ENCODE data around the gene CIPC. TPM values are rescaled to one million over a fixed set of nuclear protein-coding genes. Genes with fewer than 3 reads are reported as not detected.

The CIPC gene, protein sequence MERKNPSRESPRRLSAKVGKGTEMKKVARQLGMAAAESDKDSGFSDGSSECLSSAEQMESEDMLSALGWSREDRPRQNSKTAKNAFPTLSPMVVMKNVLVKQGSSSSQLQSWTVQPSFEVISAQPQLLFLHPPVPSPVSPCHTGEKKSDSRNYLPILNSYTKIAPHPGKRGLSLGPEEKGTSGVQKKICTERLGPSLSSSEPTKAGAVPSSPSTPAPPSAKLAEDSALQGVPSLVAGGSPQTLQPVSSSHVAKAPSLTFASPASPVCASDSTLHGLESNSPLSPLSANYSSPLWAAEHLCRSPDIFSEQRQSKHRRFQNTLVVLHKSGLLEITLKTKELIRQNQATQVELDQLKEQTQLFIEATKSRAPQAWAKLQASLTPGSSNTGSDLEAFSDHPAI
- total RNA-seq: 1 to 10 TPM; 8.6 to 10.0 TPM

DNA sequence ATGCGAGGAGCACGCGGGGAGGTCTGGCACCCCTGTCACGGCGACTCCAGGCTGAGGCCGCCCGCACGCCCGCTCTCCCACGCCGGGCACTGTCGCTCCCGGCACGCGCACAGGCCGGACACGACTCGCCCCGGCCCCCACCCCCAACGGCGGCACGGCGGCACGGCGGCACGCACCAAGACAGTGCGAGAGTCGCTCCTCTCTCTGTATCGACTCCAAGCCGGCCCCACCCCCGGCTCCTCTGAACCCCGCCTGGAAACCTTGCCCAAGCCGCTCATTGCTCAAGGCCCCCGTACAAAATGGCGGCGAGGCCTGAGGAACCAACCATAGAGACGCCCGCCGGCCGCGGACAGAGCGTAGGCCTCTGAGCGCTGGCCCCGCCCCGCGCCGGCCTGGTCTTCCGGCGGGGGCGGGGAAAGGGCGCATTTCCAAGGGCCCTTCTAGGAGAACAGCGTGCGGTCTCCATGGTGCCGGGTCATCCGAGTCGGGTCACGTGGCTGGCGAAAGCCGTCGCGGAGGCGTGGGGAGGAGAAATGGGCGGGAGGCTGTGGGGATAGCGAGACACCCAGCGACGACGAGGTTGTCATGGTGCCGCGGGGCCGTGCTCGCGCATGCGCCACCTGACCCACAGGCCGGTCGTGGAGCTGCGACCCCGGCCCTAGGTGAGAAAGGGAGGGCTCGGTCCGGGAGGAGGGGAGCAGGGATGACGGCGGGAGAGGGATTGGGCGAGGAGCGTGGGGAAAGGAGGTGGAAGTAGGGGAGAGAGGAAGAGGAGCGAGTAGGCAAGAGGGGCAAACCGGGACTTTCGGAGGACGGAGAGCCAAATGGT lies at the start of gene CIPC:
Gene CIPC (plus strand): TSS at position 559 of the 829 bp plus-strand sequence. CDS start 7,451 bp downstream, outside the sequence.
- DNase-seq (peak; percentile 100), ATAC-seq (peak; percentile 91)
- Mint-ChIP-seq H3K27me3 (no peaks in the 10 kb centered on the region), H3K36me3 (ENCODE audit: low read depth) (peaks cover 5% of the 10 kb centered on the region), H3K9me3 (ENCODE audit: low read depth) (no peaks in the 10 kb centered on the region), H3K4me3 (peak within 1 kb of the TSS; percentile 87), H3K27ac (peak within 1 kb of the TSS; percentile 99), H3K4me1 (peaks cover 40% of the 10 kb centered on the region)
- POLR2A ChIA-PET: interaction anchor here (0.6 to 1.2 kb wide), 2 partner anchors 26 to 136 kb away, joined by 4 to 5 read pairs; no protein-coding TSS in a partner anchor
- CTCF ChIA-PET: interaction anchor here (0.5 to 5.5 kb wide), 17 partner anchors 12 to 387 kb away, joined by 3 to 97 read pairs (median 6); no protein-coding TSS in a partner anchor
- intact Hi-C loops (cut with DNase I, micrococcal nuclease): loop anchor here (1.0 to 10.0 kb wide), 21 partner anchors 22 to 1113 kb away; partner anchors contain the start of genes AHSA1 (in 2 of the 2), GSTZ1 (in 2 of the 2), IRF2BPL (in 2 of the 2) and ADCK1 (in 1 of the 2)

DNA sequence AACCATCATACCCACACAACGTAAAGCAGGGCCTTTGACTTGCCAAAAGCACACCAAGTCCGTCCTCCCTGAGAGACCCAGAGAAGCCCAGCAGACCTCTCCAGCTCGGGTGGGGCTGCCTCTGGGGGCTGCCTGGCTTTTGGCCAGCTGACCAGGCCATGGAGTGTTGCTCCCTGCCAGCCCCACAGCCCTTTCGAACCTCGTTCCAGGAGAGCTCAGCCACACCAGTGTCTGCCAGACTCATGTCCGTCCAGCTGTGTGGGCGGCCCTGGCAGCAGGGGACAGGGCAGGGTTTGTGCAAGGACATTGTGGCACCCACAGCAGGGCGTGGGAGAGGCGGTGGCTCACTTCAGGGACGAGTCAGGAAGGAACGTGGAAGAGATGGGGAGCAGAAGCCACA lies 46.9 kb upstream of the CIPC start:
- Mint-ChIP-seq H3K9me3 (ENCODE audit: low read depth) (no peaks in the 10 kb centered on the region), H3K27ac (no peak overlapping the region), H3K27me3 (no peaks in the 10 kb centered on the region), H3K4me3 (no peak overlapping the region), H3K4me1 (peaks cover 29% of the 10 kb centered on the region), H3K36me3 (ENCODE audit: low read depth) (no peaks in the 10 kb centered on the region)
- ChIA-PET POLR2A (no interaction called here), CTCF (interaction anchor here (0.5 to 5.6 kb wide), 6 partner anchors 9 to 266 kb away, joined by 3 to 58 read pairs (median 6); no protein-coding TSS in a partner anchor)
- intact Hi-C loops (cut with DNase I, micrococcal nuclease): no loop called here
- ATAC-seq: no peak
- DNase-seq: no peak

DNA sequence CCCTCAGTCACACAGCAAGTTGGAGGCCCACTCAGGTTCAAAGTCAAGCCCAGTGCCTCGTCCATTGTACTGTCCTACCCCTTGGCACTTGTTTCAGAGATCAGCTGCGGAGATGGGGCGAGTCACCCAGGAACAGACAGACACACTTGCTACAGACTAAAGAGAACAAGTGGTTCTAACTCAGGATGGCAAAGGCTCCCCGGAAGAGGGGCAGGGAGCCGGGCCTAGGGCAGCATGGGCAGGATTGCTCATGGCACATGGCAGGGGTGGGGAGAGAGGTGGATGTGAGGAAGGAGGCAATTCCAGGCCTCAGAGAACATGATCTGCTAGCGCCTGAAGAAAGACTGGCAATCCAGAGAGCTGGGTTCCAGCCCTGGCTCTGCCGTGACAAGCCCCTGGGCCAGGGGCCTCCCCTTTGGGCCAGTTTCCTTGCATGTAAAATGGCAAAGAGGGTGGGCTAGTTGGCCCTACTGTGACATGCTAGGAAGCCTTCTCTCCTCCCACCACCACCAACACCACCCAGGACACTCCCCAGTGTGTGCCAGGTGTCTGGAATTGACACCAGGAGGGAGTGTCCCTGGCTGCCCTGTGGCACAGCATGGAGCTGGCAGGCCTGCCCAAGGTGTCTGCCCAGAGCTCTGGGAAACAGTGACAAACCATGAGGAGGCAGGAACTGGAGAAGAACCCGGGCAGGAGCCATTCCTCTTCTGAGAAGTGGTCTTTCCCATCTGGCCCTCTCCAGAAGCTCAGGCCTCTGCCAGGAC lies 45.6 kb upstream of the CIPC start:
- Mint-ChIP-seq H3K4me3 (no peak overlapping the region), H3K4me1 (peaks cover 18% of the 10 kb centered on the region), H3K27me3 (no peaks in the 10 kb centered on the region), H3K36me3 (ENCODE audit: low read depth) (no peaks in the 10 kb centered on the region), H3K9me3 (ENCODE audit: low read depth) (no peaks in the 10 kb centered on the region), H3K27ac (peak overlapping the region; percentile 78)
- CTCF ChIA-PET: interaction anchor here (0.6 to 5.6 kb wide), 23 partner anchors 8 to 180 kb away, joined by 3 to 58 read pairs (median 6); no protein-coding TSS in a partner anchor
- intact Hi-C loops (cut with DNase I, micrococcal nuclease): loop anchor here (1.0 kb wide), 6 partner anchors 12 to 176 kb away; partner anchors contain the start of gene IRF2BPL (in 1 of the 2)
- DNase-seq: no peak
- POLR2A ChIA-PET: interaction anchor here (0.5 kb wide), 1 partner anchor 191 kb away, joined by 4 read pairs; no protein-coding TSS in a partner anchor
- peak; percentile 16 for ATAC-seq

DNA sequence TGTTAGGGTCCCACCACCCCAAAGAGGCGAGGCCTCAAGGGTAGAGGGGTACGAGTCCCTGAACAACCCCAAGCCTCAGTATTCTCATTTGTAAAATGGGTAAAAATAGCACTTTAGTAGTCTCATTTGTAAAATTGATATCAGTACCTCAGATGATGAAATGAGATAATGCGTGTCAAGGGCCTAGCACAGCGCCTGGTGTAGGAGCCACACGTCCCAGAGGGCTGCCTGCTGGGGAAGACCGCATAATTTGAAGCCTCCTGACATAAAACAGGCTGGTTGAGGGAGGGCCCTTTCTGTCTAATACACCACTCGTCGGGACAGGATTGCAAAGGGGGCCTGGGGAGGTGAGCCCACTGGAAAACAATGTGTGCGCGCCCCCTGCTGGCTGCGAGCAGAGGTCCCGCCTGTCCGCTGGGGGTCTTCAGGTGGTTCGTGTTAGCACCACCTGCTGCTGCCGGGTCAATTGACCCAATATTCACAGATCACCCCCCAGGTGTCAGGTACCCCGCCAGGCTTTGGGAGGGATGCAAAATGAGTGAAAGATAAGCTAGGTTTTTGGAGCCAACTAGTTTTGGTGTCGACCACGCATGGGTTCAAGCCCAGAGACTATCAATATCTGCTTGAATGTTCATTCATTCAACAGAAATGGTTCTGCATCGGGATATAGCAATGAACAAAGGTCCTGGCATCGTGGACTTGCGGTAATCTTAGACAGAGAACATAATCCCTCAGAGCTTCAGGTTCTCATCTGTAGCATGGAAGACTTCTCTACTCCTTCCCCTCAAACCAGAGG lies 44.8 kb upstream of the CIPC start:
- Mint-ChIP-seq H3K4me1 (peaks cover 18% of the 10 kb centered on the region), H3K36me3 (ENCODE audit: low read depth) (no peaks in the 10 kb centered on the region), H3K27me3 (no peaks in the 10 kb centered on the region), H3K9me3 (ENCODE audit: low read depth) (no peaks in the 10 kb centered on the region), H3K27ac (peak overlapping the region; percentile 78), H3K4me3 (no peak overlapping the region)
- CTCF ChIA-PET: interaction anchor here (0.6 to 5.6 kb wide), 41 partner anchors 8 to 180 kb away, joined by 3 to 58 read pairs (median 4); no protein-coding TSS in a partner anchor
- DNase-seq: peak; percentile 90
- intact Hi-C loops (cut with DNase I, micrococcal nuclease): loop anchor here (1.0 kb wide), 6 partner anchors 13 to 177 kb away; partner anchors contain the start of gene IRF2BPL (in 1 of the 2)
- POLR2A ChIA-PET: no interaction called here
- peak; percentile 86 for ATAC-seq

DNA sequence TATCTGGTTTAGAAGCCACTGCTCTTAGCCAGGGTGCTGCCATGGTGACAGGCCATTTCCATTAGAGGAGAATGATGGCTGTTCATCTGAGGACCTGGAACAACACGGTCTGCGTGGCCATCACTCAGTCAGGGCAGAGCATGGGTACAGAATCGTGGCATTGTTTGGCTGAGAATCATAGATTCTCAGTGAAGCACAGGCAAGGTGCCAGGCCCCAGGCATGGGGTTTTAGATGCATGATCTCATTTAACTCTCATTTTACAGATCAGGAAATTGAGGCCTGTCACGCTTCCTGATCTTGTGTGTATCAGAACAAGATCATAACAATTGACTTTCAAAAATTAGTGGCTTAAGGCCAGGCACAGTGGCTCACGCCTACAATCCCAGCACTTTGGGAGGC lies 42.8 kb upstream of the CIPC start:
- ATAC-seq (no peak), DNase-seq (no peak)
- Mint-ChIP-seq H3K4me3 (no peak overlapping the region), H3K27me3 (no peaks in the 10 kb centered on the region), H3K4me1 (peaks cover 18% of the 10 kb centered on the region), H3K9me3 (ENCODE audit: low read depth) (no peaks in the 10 kb centered on the region), H3K36me3 (ENCODE audit: low read depth) (no peaks in the 10 kb centered on the region), H3K27ac (peak overlapping the region; percentile 2)
- intact Hi-C loops (cut with DNase I, micrococcal nuclease): no loop called here
- POLR2A ChIA-PET: no interaction called here
- CTCF ChIA-PET: interaction anchor here (0.7 to 5.6 kb wide), 14 partner anchors 8 to 257 kb away, joined by 3 to 58 read pairs (median 4); no protein-coding TSS in a partner anchor

DNA sequence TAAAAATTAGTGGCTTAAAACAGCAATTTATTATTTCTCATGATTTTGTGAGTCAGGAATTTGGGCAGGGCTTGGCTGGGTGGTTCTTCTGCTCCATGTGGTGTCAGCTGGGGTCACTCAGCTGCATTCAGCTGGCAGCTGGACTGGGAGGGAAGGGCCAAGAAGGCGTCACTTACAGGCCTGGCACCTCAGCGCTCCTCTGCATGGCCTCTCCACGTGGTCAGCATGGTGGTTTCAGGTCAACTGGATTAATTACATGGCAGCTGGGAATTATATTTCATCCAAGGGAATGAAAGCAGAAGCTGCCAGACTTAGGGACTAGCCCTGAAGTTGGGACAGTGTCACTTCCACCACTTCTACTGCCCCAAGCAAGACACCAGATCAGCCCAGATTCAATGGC lies 42.1 kb upstream of the CIPC start:
- ChIA-PET CTCF (interaction anchor here (0.6 to 5.6 kb wide), 9 partner anchors 14 to 257 kb away, joined by 3 to 58 read pairs (median 4); no protein-coding TSS in a partner anchor), POLR2A (no interaction called here)
- no peak overlapping the region for H3K27ac Mint-ChIP-seq
- no peak overlapping the region for H3K4me3 Mint-ChIP-seq
- peaks cover 18% of the 10 kb centered on the region for H3K4me1 Mint-ChIP-seq
- DNase-seq (no peak), ATAC-seq (no peak)
- no peaks in the 10 kb centered on the region for H3K36me3 Mint-ChIP-seq (ENCODE audit: low read depth)
- H3K9me3 Mint-ChIP-seq (ENCODE audit: low read depth): no peaks in the 10 kb centered on the region
- H3K27me3 Mint-ChIP-seq: no peaks in the 10 kb centered on the region
- intact Hi-C loops (cut with DNase I, micrococcal nuclease): no loop called here

DNA sequence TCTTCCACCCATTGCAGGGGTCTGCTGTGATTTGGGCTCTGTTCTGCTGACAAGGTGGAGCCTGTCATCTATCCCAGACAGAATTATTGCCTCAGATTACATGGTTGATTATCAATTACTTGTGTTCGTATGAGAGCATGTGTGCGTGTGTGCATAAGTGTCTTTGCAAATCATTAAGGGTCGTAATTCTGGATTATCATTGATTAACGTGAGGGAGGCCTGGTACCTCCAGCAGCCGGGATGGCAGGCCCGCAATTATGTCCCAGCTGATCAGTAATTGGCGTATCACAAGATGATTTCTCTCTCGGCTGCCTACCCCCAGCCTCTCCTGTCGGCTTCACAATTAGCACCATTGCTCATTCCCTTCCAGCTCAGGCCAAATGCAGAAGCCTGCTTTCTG lies 39.9 kb upstream of the CIPC start:
- H3K27me3 Mint-ChIP-seq: no peaks in the 10 kb centered on the region
- CTCF ChIA-PET: interaction anchor here (0.9 to 3.7 kb wide), 4 partner anchors 19 to 185 kb away, joined by 3 to 14 read pairs (median 9); no protein-coding TSS in a partner anchor
- H3K4me3 Mint-ChIP-seq: no peak overlapping the region
- ATAC-seq: no peak
- intact Hi-C loops (cut with DNase I, micrococcal nuclease): no loop called here
- no peaks in the 10 kb centered on the region for H3K36me3 Mint-ChIP-seq (ENCODE audit: low read depth)
- DNase-seq: no peak
- H3K9me3 Mint-ChIP-seq (ENCODE audit: low read depth): no peaks in the 10 kb centered on the region
- POLR2A ChIA-PET: no interaction called here
- no peak overlapping the region for H3K27ac Mint-ChIP-seq
- peaks cover 7% of the 10 kb centered on the region for H3K4me1 Mint-ChIP-seq

DNA sequence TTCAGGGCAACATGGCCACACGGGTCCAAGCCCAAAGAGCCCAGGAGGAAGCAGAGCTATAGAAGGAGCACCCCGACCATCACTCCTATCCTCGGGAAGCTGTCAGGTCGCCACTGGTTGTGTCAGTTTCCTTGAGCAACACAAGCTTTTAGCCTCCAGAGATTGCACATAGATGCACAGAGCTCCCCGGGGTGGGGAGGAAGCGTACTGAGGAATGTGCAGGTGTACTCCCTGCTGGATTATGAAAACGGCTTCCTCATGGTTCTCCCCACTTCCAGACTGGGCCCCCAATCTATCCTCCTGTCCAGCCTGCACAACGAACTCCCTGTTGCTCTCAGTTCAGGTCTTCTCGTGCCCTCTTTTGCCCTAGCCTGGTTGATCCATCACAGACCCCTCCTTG lies 39.3 kb upstream of the CIPC start:
- H3K27ac Mint-ChIP-seq: no peak overlapping the region
- no peak overlapping the region for H3K4me3 Mint-ChIP-seq
- ATAC-seq (no peak), DNase-seq (no peak)
- CTCF ChIA-PET: interaction anchor here (0.6 to 4.9 kb wide), 7 partner anchors 12 to 1567 kb away, joined by 3 to 40 read pairs (median 7); no protein-coding TSS in a partner anchor
- no peaks in the 10 kb centered on the region for H3K36me3 Mint-ChIP-seq (ENCODE audit: low read depth)
- H3K4me1 Mint-ChIP-seq: peaks cover 5% of the 10 kb centered on the region
- intact Hi-C loops (cut with DNase I, micrococcal nuclease): no loop called here
- POLR2A ChIA-PET: no interaction called here
- H3K9me3 Mint-ChIP-seq (ENCODE audit: low read depth): no peaks in the 10 kb centered on the region
- H3K27me3 Mint-ChIP-seq: no peaks in the 10 kb centered on the region

DNA sequence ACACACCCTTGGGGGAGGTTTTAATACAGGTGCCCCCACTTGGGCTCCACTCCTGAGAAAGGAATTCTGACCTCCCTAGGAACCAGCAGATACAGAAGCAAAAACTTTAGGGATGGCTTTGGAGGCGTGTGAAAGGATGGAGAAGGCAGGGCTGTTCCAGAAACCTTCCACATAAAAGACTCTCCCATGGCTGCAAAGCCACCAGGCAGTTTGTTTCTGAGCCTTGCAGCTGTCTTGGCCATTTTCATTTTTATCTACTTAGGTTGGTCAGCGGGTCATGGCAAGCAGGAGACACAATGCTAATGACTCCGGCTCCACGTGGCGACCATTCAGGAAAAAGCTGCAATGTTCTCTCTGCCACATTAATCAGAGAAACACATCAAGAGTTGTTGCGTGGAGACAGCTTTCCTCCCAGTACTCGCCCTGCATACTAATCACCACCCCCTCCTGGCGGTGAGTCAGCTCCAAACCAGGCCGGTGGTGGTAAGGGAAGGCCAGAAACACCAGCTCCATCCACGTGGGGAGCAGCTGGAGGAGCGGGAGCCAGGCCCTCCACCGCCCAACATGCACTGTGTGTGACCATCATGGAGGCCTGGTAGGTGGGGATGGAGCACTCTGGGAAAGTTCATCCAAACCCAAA lies 38.7 kb upstream of the CIPC start:
- intact Hi-C loops (cut with DNase I, micrococcal nuclease): no loop called here
- Mint-ChIP-seq H3K9me3 (ENCODE audit: low read depth) (no peaks in the 10 kb centered on the region), H3K4me3 (no peak overlapping the region), H3K27ac (no peak overlapping the region), H3K4me1 (peaks cover 5% of the 10 kb centered on the region), H3K27me3 (no peaks in the 10 kb centered on the region), H3K36me3 (ENCODE audit: low read depth) (no peaks in the 10 kb centered on the region)
- CTCF ChIA-PET: interaction anchor here (0.5 to 4.9 kb wide), 14 partner anchors 8 to 1567 kb away, joined by 3 to 40 read pairs (median 4); no protein-coding TSS in a partner anchor
- POLR2A ChIA-PET: no interaction called here
- ATAC-seq (peak; percentile 69), DNase-seq (peak; percentile 55)

Measured in activated CD4-positive, alpha-beta T cell treated with anti-CD3 and anti-CD28 coated beads for 36 hours (primary cell).